Right atrium auricular region (tissue), 2 donors: ENCODE data around the gene MPZL3. TPM values are rescaled to one million over a fixed set of nuclear protein-coding genes. Genes with fewer than 3 reads are reported as not detected.

Source experiments
- DNase-seq: peaks from one replicate; pipeline ENCODE4 v3.0.0-alpha.2; 2019; ENCODE audit warnings: low spot score
- H3K27ac ChIP-seq, 2 donors: fragments of 200-600 bp; sonication (generic); 1 replicate in 1 of 2; 2 replicates in 1 of 2; pipeline ENCODE4 v1.5.1; 2016 to 2019
- H3K27me3 ChIP-seq, 2 donors: fragments of 200-600 bp; sonication (generic); one replicate each; pipeline versions ENCODE4 v1.5.1 to v1.6.0; 2017 to 2019
- H3K36me3 ChIP-seq: fragments of 200-600 bp; sonication (generic); one replicate; pipeline ENCODE4 v1.5.1; 2016
- H3K4me1 ChIP-seq, 2 donors: fragments of 200-600 bp; sonication (generic); one replicate each; pipeline versions ENCODE4 v1.5.1 to v1.6.0; 2017 to 2019
- H3K4me3 ChIP-seq, 2 donors: fragments of 200-600 bp; sonication (generic); 1 replicate in 1 of 2; 2 replicates in 1 of 2; pipeline ENCODE4 v1.5.1; 2017 to 2019; ENCODE audit warnings: mild to moderate bottlenecking in 1 of 2, moderate library complexity in 1 of 2
- H3K9me3 ChIP-seq, 2 donors: fragments of 200-600 bp; sonication (generic); one replicate each; pipeline ENCODE4 v1.5.1; 2019
- total RNA-seq, 2 donors: library from RNA; depleted of rRNA; stranded (reverse); fragments of >200 nt; gene quantifications; one replicate each; pipeline ENCODE4 v1.1.0, GENCODE V29; 2016
- TF ChIP-seq, protein P1 (sequence below), 2 donors: fragments of 200-600 bp; sonication (generic); IDR thresholded peaks; one replicate each; pipeline ENCODE4 v1.5.1; 2019; ENCODE audit warnings: antibody characterized with exemption in 2 of 2

MPZL3 gene
- total RNA-seq, 2 donors from 2014 or later, result 1.0 to 2.0 TPM

DNA sequence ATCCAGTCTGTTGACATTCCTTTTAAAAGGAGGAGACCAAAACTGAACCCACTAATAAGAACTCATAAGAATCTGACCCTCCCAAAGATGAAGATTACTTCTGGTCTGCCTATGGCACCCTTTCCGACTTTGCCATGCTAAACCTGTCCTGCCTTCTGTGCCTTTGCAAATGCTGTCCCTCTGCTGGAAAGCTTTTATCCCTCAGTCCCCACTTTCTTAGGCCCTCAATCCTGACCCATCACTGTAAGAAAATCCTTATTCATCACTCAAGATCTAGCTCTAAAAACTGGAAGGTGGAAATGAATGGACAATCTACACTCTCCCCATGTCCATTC is 10.4 kb downstream of the MPZL3 start:
- Histone ChIP-seq H3K4me1 (peaks cover 0 to 23% of the 10 kb centered on the region in 2 donors), H3K9me3 (no peaks in the 10 kb centered on the region), H3K4me3 (no peak overlapping the region), H3K27me3 (no peaks in the 10 kb centered on the region), H3K27ac (peak overlapping the region; percentile 67 to 72), H3K36me3 (no peaks in the 10 kb centered on the region)
- TF ChIP-seq, protein P1, sequence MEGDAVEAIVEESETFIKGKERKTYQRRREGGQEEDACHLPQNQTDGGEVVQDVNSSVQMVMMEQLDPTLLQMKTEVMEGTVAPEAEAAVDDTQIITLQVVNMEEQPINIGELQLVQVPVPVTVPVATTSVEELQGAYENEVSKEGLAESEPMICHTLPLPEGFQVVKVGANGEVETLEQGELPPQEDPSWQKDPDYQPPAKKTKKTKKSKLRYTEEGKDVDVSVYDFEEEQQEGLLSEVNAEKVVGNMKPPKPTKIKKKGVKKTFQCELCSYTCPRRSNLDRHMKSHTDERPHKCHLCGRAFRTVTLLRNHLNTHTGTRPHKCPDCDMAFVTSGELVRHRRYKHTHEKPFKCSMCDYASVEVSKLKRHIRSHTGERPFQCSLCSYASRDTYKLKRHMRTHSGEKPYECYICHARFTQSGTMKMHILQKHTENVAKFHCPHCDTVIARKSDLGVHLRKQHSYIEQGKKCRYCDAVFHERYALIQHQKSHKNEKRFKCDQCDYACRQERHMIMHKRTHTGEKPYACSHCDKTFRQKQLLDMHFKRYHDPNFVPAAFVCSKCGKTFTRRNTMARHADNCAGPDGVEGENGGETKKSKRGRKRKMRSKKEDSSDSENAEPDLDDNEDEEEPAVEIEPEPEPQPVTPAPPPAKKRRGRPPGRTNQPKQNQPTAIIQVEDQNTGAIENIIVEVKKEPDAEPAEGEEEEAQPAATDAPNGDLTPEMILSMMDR (IDR thresholded peaks at IDR 0.05), result no peak
- DNase-seq, result no peak

DNA sequence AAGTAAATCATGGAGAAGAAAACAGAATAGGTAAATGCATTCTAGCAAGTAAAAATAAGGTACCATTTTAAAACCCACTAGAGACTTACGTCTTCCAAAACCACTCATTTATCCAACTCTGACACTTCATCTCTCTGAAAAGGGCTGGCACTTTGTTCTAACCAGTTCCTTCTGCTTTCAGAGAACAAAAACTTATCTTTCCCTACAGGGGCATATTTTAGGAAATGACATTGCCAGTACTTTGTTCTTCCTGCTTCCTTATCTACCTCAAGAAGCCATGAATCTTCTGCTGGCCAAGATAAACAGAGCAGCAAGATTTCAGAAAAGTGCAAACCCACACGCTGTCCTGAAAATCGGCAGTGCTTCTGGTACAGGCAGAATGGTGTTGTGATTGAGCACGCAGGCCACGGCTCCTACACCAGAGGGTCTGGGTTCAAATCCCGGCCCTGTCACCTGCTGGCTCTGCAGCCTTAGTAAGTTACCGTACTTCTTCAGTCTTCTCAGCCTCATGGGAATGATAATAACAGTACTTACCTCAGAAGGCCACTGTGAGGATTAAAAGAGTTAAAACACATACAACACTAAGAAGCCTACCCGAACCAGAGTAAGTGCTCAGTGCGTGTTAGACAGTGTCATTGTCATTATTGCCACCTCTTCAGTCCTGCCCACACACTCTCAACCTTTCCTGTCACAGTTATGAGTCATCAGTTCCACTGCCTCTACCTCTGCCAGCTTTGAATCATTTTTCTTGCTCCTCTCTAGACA is 11.0 kb downstream of the MPZL3 start:
- Histone ChIP-seq H3K4me1 (peaks cover 0 to 23% of the 10 kb centered on the region in 2 donors), H3K27me3 (no peaks in the 10 kb centered on the region), H3K9me3 (no peaks in the 10 kb centered on the region), H3K4me3 (no peak overlapping the region), H3K36me3 (no peaks in the 10 kb centered on the region), H3K27ac (peak overlapping the region; percentile 67 to 72)
- TF ChIP-seq, protein P1 (IDR thresholded peaks at IDR 0.05), result no peak
- no peak for DNase-seq

- DNase-seq, result no peak
- Histone ChIP-seq H3K36me3 (no peaks in the 10 kb centered on the region), H3K4me3 (no peak overlapping the region), H3K4me1 (peaks cover 0 to 23% of the 10 kb centered on the region in 2 donors), H3K27ac (no peak overlapping the region), H3K9me3 (no peaks in the 10 kb centered on the region), H3K27me3 (no peaks in the 10 kb centered on the region)
- TF ChIP-seq, protein P1 (IDR thresholded peaks at IDR 0.05), result no peak
These were observed 12.5 kb downstream of the MPZL3 start for GRCh38 chr11:118239509-118240205.

- no peaks in the 10 kb centered on the region for H3K27me3 ChIP-seq
- H3K4me1 ChIP-seq, result peaks cover 0 to 23% of the 10 kb centered on the region in 2 donors
- no peak for DNase-seq
- no peak overlapping the region for H3K27ac ChIP-seq
- TF ChIP-seq, protein P1 (IDR thresholded peaks at IDR 0.05), result no peak
- H3K36me3 ChIP-seq, result no peaks in the 10 kb centered on the region
- H3K4me3 ChIP-seq, result no peak overlapping the region
- no peaks in the 10 kb centered on the region for H3K9me3 ChIP-seq
These were observed 13.2 kb downstream of the MPZL3 start for GRCh38 chr11:118238929-118239328.

DNA sequence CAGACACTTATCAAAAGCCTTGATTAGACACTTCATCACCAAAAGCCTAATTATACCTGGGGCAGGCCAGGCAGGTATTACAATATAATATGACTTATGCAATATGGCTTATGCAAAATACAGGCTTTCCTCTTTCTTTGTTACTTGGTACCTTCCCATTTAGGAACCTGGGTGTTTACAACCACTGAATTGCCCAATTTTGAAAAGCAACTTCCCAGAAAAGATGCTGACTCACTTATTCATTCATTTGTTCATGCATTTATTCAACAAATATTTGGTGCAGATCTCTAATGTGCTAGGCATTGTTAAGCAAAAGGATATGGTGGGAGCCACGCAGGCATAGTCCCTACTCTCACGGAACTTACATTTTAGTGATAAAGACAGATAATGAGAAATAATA is 13.7 kb downstream of the MPZL3 start:
- Histone ChIP-seq H3K27me3 (no peaks in the 10 kb centered on the region), H3K4me1 (peaks cover 0 to 23% of the 10 kb centered on the region in 2 donors), H3K9me3 (no peaks in the 10 kb centered on the region), H3K4me3 (no peak overlapping the region), H3K27ac (no peak overlapping the region), H3K36me3 (no peaks in the 10 kb centered on the region)
- DNase-seq, result no peak
- TF ChIP-seq, protein P1 (IDR thresholded peaks at IDR 0.05), result no peak
